HepG2 (cell line): ENCODE measurements around the gene BAZ1B.

ENCODE experiments used
- CTCF ChIP-seq: sonication (generic); formaldehyde crosslinking; IDR thresholded peaks from 2 replicates; pipeline ENCODE4 v1.5.0; 2020; ENCODE audit warnings: mild to moderate bottlenecking, missing genetic modification reagents, moderate library complexity
- DMTF1 ChIP-seq: sonication (generic); formaldehyde crosslinking; IDR thresholded peaks from 2 replicates; pipeline ENCODE4 v1.4.0; 2020; ENCODE audit warnings: mild to moderate bottlenecking, missing genetic modification reagents
- EZH2 ChIP-seq: conservative IDR thresholded peaks from 2 replicates; pipeline ENCODE4 v1.6.1; 2012; ENCODE audit warnings: mild to moderate bottlenecking, low read depth, low read length, moderate library complexity
- GABPA ChIP-seq, 2 experiments: IDR thresholded peaks; 2 replicates each; pipeline ENCODE4 v1.6.1; 2011 to 2016; ENCODE audit warnings: low read depth in 2 of 2, low read length in 1 of 2, missing biosample characterization in 1 of 2, missing genetic modification characterization in 1 of 2
- HCFC1 ChIP-seq: fragments of 150-350 bp; IDR thresholded peaks from 2 replicates; pipeline ENCODE4 v1.6.1; 2014; ENCODE audit warnings: low read depth, low read length
- HDAC2 ChIP-seq: sonication (generic); formaldehyde crosslinking; IDR thresholded peaks from 2 replicates; pipeline ENCODE4 v1.4.0; 2020; ENCODE audit warnings: missing genetic modification reagents
- HIVEP1 ChIP-seq: sonication (generic); formaldehyde crosslinking; IDR thresholded peaks from 2 replicates; pipeline ENCODE4 v1.4.0; 2020; ENCODE audit warnings: mild to moderate bottlenecking, missing genetic modification reagents
- MEIS2 ChIP-seq: sonication (generic); formaldehyde crosslinking; IDR thresholded peaks from 2 replicates; pipeline ENCODE4 v1.9.0; 2021; ENCODE audit warnings: mild to moderate bottlenecking, missing genetic modification reagents
- SRSF1 ChIP-seq: fragments of 200-400 bp; formaldehyde crosslinking; optimal IDR thresholded peaks from 2 replicates; pipeline ENCODE3; 2017; ENCODE audit warnings: mild to moderate bottlenecking, low read depth, low read length, moderate library complexity
- ZNF263 ChIP-seq: sonication (generic); formaldehyde crosslinking; IDR thresholded peaks from 2 replicates; pipeline ENCODE4 v1.4.0; 2020; ENCODE audit warnings: missing genetic modification reagents

GRCh38 chr7:73567140-73567539, 45.0 kb upstream of the BAZ1B start:
- no peak for TF ChIP-seq CTCF (CRISPR knock-in tag)
- no peak for TF ChIP-seq EZH2
- TF ChIP-seq MEIS2, result no peak
- no peak for TF ChIP-seq DMTF1
- TF ChIP-seq HDAC2 (CRISPR knock-in tag), result no peak
- TF ChIP-seq SRSF1, result no peak
- TF ChIP-seq HCFC1, result no peak
- no peak for TF ChIP-seq GABPA (IDR thresholded peaks at IDR 0.05; ENCODE audit: low read depth, low read length)
- TF ChIP-seq GABPA (CRISPR knock-in tag; IDR thresholded peaks at IDR 0.05; ENCODE audit: low read depth), result no peak
- no peak for TF ChIP-seq HIVEP1 (CRISPR knock-in tag)
- TF ChIP-seq ZNF263 (CRISPR knock-in tag), result no peak
